Breast epithelium (tissue), 4 donors: ENCODE data around the gene LDLRAD4. TPM values are rescaled to one million over a fixed set of nuclear protein-coding genes. Genes with fewer than 3 reads are reported as not detected.

Experiments used
- DNase-seq, 2 donors: peaks; one replicate each; pipeline ENCODE4 v3.0.0-alpha.2; 2019; ENCODE audit warnings: low spot score in 2 of 2
- H3K27ac ChIP-seq, 2 donors: fragments of 200-600 bp; sonication (generic) in 1 of 2; one replicate each; pipeline ENCODE4 v1.5.1; 2016 to 2019; ENCODE audit warnings: mild to moderate bottlenecking in 1 of 2
- H3K27me3 ChIP-seq, 2 donors: fragments of 200-600 bp; sonication (generic) in 1 of 2; one replicate each; pipeline versions ENCODE4 v1.5.1 to v1.6.0; 2017 to 2019; ENCODE audit warnings: control low read depth in 1 of 2, mild to moderate bottlenecking in 1 of 2
- H3K36me3 ChIP-seq: fragments of 200-600 bp; one replicate; pipeline ENCODE4 v1.5.1; 2019
- H3K4me1 ChIP-seq, 2 donors: fragments of 200-600 bp; sonication (generic); one replicate each; pipeline ENCODE4 v1.5.1; 2016 to 2019; ENCODE audit warnings: control low read depth in 1 of 2
- H3K4me3 ChIP-seq, 3 donors: fragments of 200-600 bp; sonication (generic); 1 replicate in 2 of 3; 2 replicates in 1 of 3; pipeline ENCODE4 v1.5.1; 2016 to 2019; ENCODE audit warnings: mild to moderate bottlenecking in 3 of 3, moderate library complexity in 2 of 3
- H3K9me3 ChIP-seq, 2 donors: fragments of 200-600 bp; sonication (generic) in 1 of 2; one replicate each; pipeline ENCODE4 v1.5.1; 2016 to 2019; ENCODE audit warnings: control low read depth in 1 of 2
- CTCF ChIP-seq, 3 donors: fragments of 450-650 bp; IDR thresholded peaks; one replicate each; pipeline ENCODE4 v1.5.1; 2016 to 2017; ENCODE audit warnings: antibody characterized with exemption in 3 of 3, mild to moderate bottlenecking in 3 of 3, moderate library complexity in 3 of 3
- POLR2A ChIP-seq: fragments of 450-650 bp; IDR thresholded peaks from one replicate; pipeline ENCODE4 v1.6.1; 2016; ENCODE audit warnings: antibody characterized with exemption, mild to moderate bottlenecking, moderate library complexity
- POLR2AphosphoS5 ChIP-seq, 3 donors: sonication (generic); formaldehyde crosslinking; IDR thresholded peaks; one replicate each; pipeline ENCODE4 v1.6.1; 2017; ENCODE audit warnings: antibody characterized with exemption in 3 of 3
- intact Hi-C: fragments of 100-400 bp; cut with DNase I; formaldehyde crosslinking; loops from one replicate; pipeline ENCODE4 v1.15.1; 2023; ENCODE audit warnings: low total_unique reads
- total RNA-seq, 3 donors: library from RNA; depleted of rRNA; stranded (reverse); fragments of >200 nt; gene quantifications; one replicate each; pipeline ENCODE4 v1.1.0, GENCODE V29; 2016

Gene LDLRAD4
- total RNA-seq, 3 donors from 2014 or later: 28.5 to 94.3 (median 42.9) TPM

GRCh38 chr18:13585379-13586153 is 367.0 kb downstream of the LDLRAD4 start:
- intact Hi-C loops: no loop called here
- H3K4me3 ChIP-seq: no peak overlapping the region
- no peaks in the 10 kb centered on the region for H3K27me3 ChIP-seq
- H3K36me3 ChIP-seq: no peaks in the 10 kb centered on the region
- H3K9me3 ChIP-seq: no peaks in the 10 kb centered on the region
- no peak overlapping the region for H3K27ac ChIP-seq
- no peak for TF ChIP-seq POLR2A
- no peak for TF ChIP-seq CTCF (IDR thresholded peaks at IDR 0.05)
- no peak for TF ChIP-seq POLR2AphosphoS5 (IDR thresholded peaks at IDR 0.05)
- DNase-seq: no peak
- no peaks in the 10 kb centered on the region for H3K4me1 ChIP-seq

DNA sequence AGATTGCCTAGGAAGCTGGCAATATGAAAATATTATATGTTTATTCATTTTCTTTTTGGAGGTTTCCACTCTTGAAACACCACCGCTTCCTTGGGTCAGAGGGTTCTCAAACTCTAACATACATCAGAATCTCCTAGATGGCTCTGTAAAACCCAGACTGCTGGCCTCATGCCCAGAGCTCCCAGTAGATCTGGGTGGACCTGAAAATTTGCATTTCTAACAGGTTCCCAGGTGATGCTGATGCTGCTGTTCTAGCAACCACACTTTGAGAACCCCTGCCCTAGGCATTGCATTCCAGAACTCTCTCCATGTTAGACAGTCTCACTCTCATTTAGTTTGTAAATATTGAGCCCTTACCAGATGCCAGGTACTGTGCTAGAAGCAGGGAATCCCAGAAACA is 368.4 kb downstream of the LDLRAD4 start:
- Histone ChIP-seq H3K4me1 (no peaks in the 10 kb centered on the region), H3K27me3 (no peaks in the 10 kb centered on the region)

GRCh38 chr18:13587477-13587876 is 368.9 kb downstream of the LDLRAD4 start:
- no peaks in the 10 kb centered on the region for H3K27me3 ChIP-seq
- no peaks in the 10 kb centered on the region for H3K9me3 ChIP-seq
- TF ChIP-seq POLR2AphosphoS5 (IDR thresholded peaks at IDR 0.05) (no peak), POLR2A (no peak), CTCF (IDR thresholded peaks at IDR 0.05) (no peak)
- H3K27ac ChIP-seq: no peak overlapping the region
- DNase-seq: no peak
- H3K4me3 ChIP-seq: no peak overlapping the region
- intact Hi-C loops: no loop called here
- no peaks in the 10 kb centered on the region for H3K36me3 ChIP-seq
- H3K4me1 ChIP-seq: no peaks in the 10 kb centered on the region

More for the DNA sequence above, 368.4 kb downstream of the LDLRAD4 start:
- Histone ChIP-seq H3K4me3 (no peak overlapping the region), H3K36me3 (no peaks in the 10 kb centered on the region), H3K27ac (no peak overlapping the region), H3K9me3 (no peaks in the 10 kb centered on the region)
- DNase-seq: no peak
- TF ChIP-seq POLR2AphosphoS5 (IDR thresholded peaks at IDR 0.05) (no peak), CTCF (IDR thresholded peaks at IDR 0.05) (no peak), POLR2A (no peak)
- intact Hi-C loops: no loop called here

GRCh38 chr18:13587937-13588336 is 369.4 kb downstream of the LDLRAD4 start:
- no peak for TF ChIP-seq POLR2A
- TF ChIP-seq POLR2AphosphoS5 (IDR thresholded peaks at IDR 0.05): no peak
- TF ChIP-seq CTCF (IDR thresholded peaks at IDR 0.05): no peak
- Histone ChIP-seq H3K27ac (no peak overlapping the region), H3K4me3 (no peak overlapping the region), H3K4me1 (no peaks in the 10 kb centered on the region), H3K9me3 (no peaks in the 10 kb centered on the region), H3K36me3 (no peaks in the 10 kb centered on the region), H3K27me3 (no peaks in the 10 kb centered on the region)
- intact Hi-C loops: no loop called here
- no peak for DNase-seq

- no peak for DNase-seq
- no peaks in the 10 kb centered on the region for H3K9me3 ChIP-seq
- no peaks in the 10 kb centered on the region for H3K36me3 ChIP-seq
- no peaks in the 10 kb centered on the region for H3K4me1 ChIP-seq
- intact Hi-C loops: no loop called here
- no peaks in the 10 kb centered on the region for H3K27me3 ChIP-seq
- H3K27ac ChIP-seq: no peak overlapping the region
- TF ChIP-seq POLR2AphosphoS5 (IDR thresholded peaks at IDR 0.05): no peak
- TF ChIP-seq CTCF (IDR thresholded peaks at IDR 0.05): no peak
- no peak for TF ChIP-seq POLR2A
- H3K4me3 ChIP-seq: no peak overlapping the region
Observed at GRCh38 chr18:13589316-13589715, 370.8 kb downstream of the LDLRAD4 start.
